K562 (cell line): ENCODE measurements around the gene ZBTB32. TPM values are rescaled to one million over a fixed set of nuclear protein-coding genes. Genes with fewer than 3 reads are reported as not detected.

Source experiments
- ATF7 ChIP-seq: fragments of 450-650 bp; IDR thresholded peaks from 2 replicates; pipeline ENCODE4 v1.7.1; 2014; ENCODE audit warnings: mild to moderate bottlenecking, moderate library complexity
- CBX3 ChIP-seq, 2 experiments: IDR thresholded peaks; 1 replicate in 1 of 2; 2 replicates in 1 of 2; pipeline ENCODE4 v1.6.1; 2012; ENCODE audit warnings: inconsistent platforms in 2 of 2, low read length in 2 of 2, borderline replicate concordance in 1 of 2, control low read depth in 1 of 2
- CCNT2 ChIP-seq: IDR thresholded peaks from 2 replicates; pipeline ENCODE4 v1.6.1; 2011; ENCODE audit warnings: borderline replicate concordance, low read depth, mild to moderate bottlenecking, moderate library complexity, mixed read lengths, low read length; ENCODE audit not compliant: insufficient read length; ENCODE audit errors: extremely low read depth
- E2F5 ChIP-seq: sonication (generic); formaldehyde crosslinking; IDR thresholded peaks from 2 replicates; pipeline ENCODE4 v1.8.0; 2022; ENCODE audit warnings: mild to moderate bottlenecking, missing genetic modification reagents
- FOXA1 ChIP-seq: fragments of 450-650 bp; IDR thresholded peaks from 2 replicates; pipeline ENCODE4 v1.6.1; 2016; ENCODE audit warnings: mild to moderate bottlenecking, borderline replicate concordance
- GATA2 ChIP-seq: sonication (generic); formaldehyde crosslinking; IDR thresholded peaks from 2 replicates; pipeline ENCODE4 v1.4.0; 2020; ENCODE audit warnings: mild to moderate bottlenecking, missing genetic modification reagents
- HDAC2 ChIP-seq: fragments of 450-650 bp; IDR thresholded peaks from 2 replicates; pipeline ENCODE4 v1.6.1; 2016; ENCODE audit warnings: mild to moderate bottlenecking
- MAFF ChIP-seq: IDR thresholded peaks from 2 replicates; pipeline ENCODE4 v1.6.1; 2012; ENCODE audit warnings: low read length, improper control_type of control experiment
- MITF ChIP-seq: IDR thresholded peaks from 2 replicates; pipeline ENCODE4 v1.6.1; 2014; ENCODE audit warnings: antibody characterized with exemption
- MLLT1 ChIP-seq, 2 experiments: fragments of 450-650 bp; IDR thresholded peaks; 2 replicates each; pipeline ENCODE4 v1.6.1; 2016
- PRPF4 ChIP-seq: fragments of 200-400 bp; formaldehyde crosslinking; IDR thresholded peaks from one replicate; pipeline ENCODE4 v1.6.1; 2017; ENCODE audit warnings: low read length, low read depth, mild to moderate bottlenecking; ENCODE audit not compliant: insufficient read depth, poor library complexity, severe bottlenecking
- RFX1 ChIP-seq: fragments of 450-650 bp; IDR thresholded peaks from 2 replicates; pipeline ENCODE4 v1.6.1; 2016; ENCODE audit warnings: mild to moderate bottlenecking, moderate library complexity
- TRIM25 ChIP-seq: fragments of 450-650 bp; IDR thresholded peaks from 2 replicates; pipeline ENCODE4 v1.7.0; 2016; ENCODE audit warnings: borderline replicate concordance
- ZFX ChIP-seq: sonication (generic); formaldehyde crosslinking; IDR thresholded peaks from 2 replicates; pipeline ENCODE4 v1.8.0; 2022; ENCODE audit warnings: mild to moderate bottlenecking, missing genetic modification reagents, moderate library complexity
- ZNF134 ChIP-seq: fragments of 250-450 bp; sonication (Bioruptor Pico); conservative IDR thresholded peaks from 2 replicates; pipeline ENCODE4 v1.4.0; 2020
- ZNF239 ChIP-seq: fragments of 250-450 bp; sonication (Bioruptor Pico); IDR thresholded peaks from 2 replicates; pipeline ENCODE4 v1.4.0; 2020; ENCODE audit warnings: mild to moderate bottlenecking
- ZNF639 ChIP-seq, 2 experiments: fragments of 200-800 bp in 1 of 2; sonication (Bioruptor generic) in 1 of 2; sonication (generic) in 1 of 2; formaldehyde crosslinking in 1 of 2; IDR thresholded peaks in 1 of 2; conservative IDR thresholded peaks in 1 of 2; 2 replicates each; pipeline versions ENCODE4 v1.5.0 to v1.6.1; 2016 to 2020; ENCODE audit warnings: missing compliant biosample characterization in 1 of 2, missing genetic modification characterization in 1 of 2, missing genetic modification reagents in 1 of 2
- polyA plus RNA-seq, 8 experiments: library from polyadenylated mRNA; depleted of rRNA in 4 of 8; stranded (reverse) in 5 of 8; unstranded in 3 of 8; fragments of >200 nt; fragmentation: Nextera tagmentation in 2 of 8; fragmentation: Illumina TruSeq in 1 of 8; extraction: Ambion mirVana in 2 of 8; extraction: Trizol in 1 of 8; gene quantifications; 2 replicates each; pipeline versions ENCODE4 v1.2.1 to v1.2.3, GENCODE V29; 2011 to 2014; ENCODE audit warnings: inconsistent platforms in 1 of 8, missing spikeins in 1 of 8
- total RNA-seq, 7 experiments: library from RNA; depleted of rRNA in 6 of 7; stranded (reverse); fragments of >200 nt in 6 of 7; fragmentation: Illumina TruSeq in 2 of 7; extraction: Trizol in 2 of 7; gene quantifications; 2 replicates each; pipeline versions ENCODE4 v1.2.1 to v1.2.3, GENCODE V29; 2011 to 2021; ENCODE audit warnings: low replicate concordance in 1 of 7

The ZBTB32 gene
- total and polyA plus RNA-seq, 9 of the 15 experiments (the other 6 are each of a cell fraction or from before 2014, with no cell fraction given): 0.20 TPM; not detected in 8

- TF ChIP-seq ATF7: no peak
- no peak for TF ChIP-seq MITF
- TF ChIP-seq ZFX (CRISPR knock-in tag): no peak
- no peak for TF ChIP-seq MLLT1 (IDR thresholded peaks at IDR 0.05)
- TF ChIP-seq FOXA1: no peak
- TF ChIP-seq GATA2 (CRISPR knock-in tag): no peak
- no peak for TF ChIP-seq RFX1
- TF ChIP-seq MAFF: no peak
- peak; percentile 74; the same call in 1 of the 2 replicates for TF ChIP-seq E2F5
- TF ChIP-seq ZNF134 (CRISPR knock-in tag): no peak
- peak; percentile 97 for TF ChIP-seq HDAC2
- TF ChIP-seq CBX3 (IDR thresholded peaks at IDR 0.05; ENCODE audit: borderline replicate concordance in 1 of 2, low read length in 2 of 2): peak in 1 of 2 experiments; percentile 94; a peak in 2 of 3 replicates
- TF ChIP-seq PRPF4: no peak
- no peak for TF ChIP-seq TRIM25
- TF ChIP-seq ZNF639 (CRISPR knock-in tag; conservative IDR thresholded peaks at IDR 0.05 in 1 of 2, IDR thresholded peaks at IDR 0.05 in 1 of 2): no peak
- no peak for TF ChIP-seq ZNF239 (CRISPR knock-in tag)
- TF ChIP-seq CCNT2: no peak
These were observed at the start of gene ZBTB32 (continued) for GRCh38 chr19:35704218-35704617.
